HT-29 (cell line): ENCODE results near the gene TMPRSS11A. TPM values are rescaled to one million over a fixed set of nuclear protein-coding genes. Genes with fewer than 3 reads are reported as not detected.

ENCODE experiments used
- DNase-seq: peaks from one replicate; pipeline ENCODE4 v3.0.0-alpha.2; 2015; ENCODE audit warnings: low spot score
- total RNA-seq: library from RNA; depleted of rRNA; stranded (reverse); fragments of >200 nt; shearing (Covaris generic); gene quantifications from 2 replicates; pipeline ENCODE4 v1.2.3, GENCODE V29; 2014; rRNA removed

TMPRSS11A gene, protein sequence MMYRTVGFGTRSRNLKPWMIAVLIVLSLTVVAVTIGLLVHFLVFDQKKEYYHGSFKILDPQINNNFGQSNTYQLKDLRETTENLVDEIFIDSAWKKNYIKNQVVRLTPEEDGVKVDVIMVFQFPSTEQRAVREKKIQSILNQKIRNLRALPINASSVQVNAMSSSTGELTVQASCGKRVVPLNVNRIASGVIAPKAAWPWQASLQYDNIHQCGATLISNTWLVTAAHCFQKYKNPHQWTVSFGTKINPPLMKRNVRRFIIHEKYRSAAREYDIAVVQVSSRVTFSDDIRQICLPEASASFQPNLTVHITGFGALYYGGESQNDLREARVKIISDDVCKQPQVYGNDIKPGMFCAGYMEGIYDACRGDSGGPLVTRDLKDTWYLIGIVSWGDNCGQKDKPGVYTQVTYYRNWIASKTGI
- total RNA-seq, result not detected in 2 replicates

GRCh38 chr4:67963356-67963755 lies at the start of gene TMPRSS11A:
TMPRSS11A (minus strand) TSS chr4:67963493; CDS start chr4:67963393, 100 bp downstream.
- no peak for DNase-seq

- no peak for DNase-seq
These were observed 48.4 kb upstream of the TMPRSS11A start for GRCh38 chr4:68011684-68012083.

DNA sequence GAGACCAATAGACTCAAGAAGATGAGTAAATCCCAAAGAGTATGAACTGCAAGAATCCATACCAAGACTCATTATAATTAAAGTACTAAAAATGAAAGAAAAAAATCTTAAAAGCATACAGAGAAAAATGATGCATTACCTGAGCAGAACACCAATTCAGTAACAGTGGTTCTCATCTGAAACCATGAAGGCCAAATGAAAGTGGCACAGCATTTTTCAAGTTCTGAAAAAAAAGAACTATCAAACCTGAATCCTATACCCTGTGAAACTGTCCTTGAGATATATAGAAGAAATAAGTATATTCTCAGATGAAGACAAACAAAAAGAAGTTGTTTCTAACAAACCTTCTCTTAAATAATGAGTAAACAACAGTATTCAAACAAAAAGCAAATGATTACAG lies 39.6 kb upstream of the TMPRSS11A start:
- no peak for DNase-seq

DNA sequence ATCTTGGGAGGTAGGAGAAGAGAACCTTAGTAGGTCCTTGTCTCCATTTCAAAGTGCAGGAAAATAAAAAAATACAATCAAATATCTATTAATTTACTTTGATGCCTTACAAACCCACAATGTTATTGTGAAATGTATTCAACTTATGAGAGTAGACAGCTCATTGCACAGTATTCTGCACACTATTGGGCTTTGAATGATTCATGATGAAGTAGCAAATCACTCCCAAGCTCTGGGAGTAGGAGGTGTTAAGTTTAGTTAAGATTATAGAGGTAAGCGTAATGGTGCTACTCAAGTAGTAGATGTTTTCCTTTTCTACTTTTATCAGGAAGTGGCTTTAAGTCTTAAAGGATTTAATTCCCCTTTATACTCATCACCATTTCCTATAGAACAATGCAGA lies 32.8 kb upstream of the TMPRSS11A start:
- no peak for DNase-seq

DNA sequence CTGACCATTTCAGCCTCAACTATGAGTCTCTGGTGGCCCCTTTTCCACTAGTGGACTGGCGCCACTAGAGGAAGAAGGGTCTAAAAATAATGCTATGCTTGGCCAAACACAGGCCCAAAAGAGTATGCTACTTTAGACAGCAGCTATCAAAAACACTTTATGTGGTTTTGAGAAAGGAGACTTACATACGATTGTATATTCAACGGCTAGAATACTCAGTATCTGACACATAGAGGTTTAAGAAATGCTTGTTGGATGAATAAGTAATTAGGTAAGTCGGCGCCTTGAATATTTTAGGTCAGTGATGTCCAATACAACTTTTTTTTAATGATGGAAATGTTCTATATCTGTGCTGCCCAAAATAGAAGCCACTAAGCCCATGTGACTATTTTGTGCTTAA lies 25.7 kb upstream of the TMPRSS11A start:
- DNase-seq, result no peak

DNA sequence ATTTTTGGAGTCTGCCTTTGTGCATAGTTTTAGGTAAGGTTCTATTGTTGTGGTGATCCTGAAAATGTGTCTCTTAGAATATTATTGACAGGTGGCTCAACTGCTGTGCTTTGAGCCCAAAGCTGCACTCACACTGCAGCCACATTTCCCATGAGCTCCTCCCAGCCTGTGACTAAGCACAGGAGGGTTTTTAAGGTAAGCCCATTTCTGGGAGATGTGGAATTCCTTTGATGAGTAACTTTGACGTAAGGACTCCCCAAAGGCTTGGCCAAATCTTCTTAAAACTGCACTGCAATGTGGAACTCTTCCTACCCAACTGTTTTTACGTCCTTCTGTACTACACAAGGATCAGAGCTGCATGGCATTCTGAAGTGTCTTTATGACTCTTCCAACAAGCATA lies 20.0 kb upstream of the TMPRSS11A start:
- DNase-seq, result no peak

GRCh38 chr4:67980512-67980911 lies 17.2 kb upstream of the TMPRSS11A start:
- DNase-seq, result no peak

DNA sequence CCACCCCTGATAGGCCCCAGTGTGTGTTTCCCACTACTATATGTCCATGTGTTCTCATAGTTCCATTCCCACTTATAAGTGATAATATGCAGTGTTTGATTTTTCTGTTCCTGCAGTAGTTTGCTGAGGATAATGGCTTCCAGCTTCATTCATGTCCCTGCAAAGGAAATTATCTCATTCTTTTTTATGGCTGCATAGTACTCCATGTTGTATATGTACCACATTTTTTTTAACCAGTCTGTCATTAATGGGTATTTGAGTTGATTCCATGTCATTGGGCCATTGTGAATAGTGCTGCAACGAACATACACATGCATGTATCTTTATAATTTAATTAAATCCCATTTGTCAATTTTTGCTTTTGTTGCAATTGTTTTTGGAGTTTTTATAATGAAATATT lies 10.3 kb upstream of the TMPRSS11A start:
- no peak for DNase-seq

GRCh38 chr4:67954890-67955289 lies 8.4 kb downstream of the TMPRSS11A start:
- DNase-seq, result no peak

DNA sequence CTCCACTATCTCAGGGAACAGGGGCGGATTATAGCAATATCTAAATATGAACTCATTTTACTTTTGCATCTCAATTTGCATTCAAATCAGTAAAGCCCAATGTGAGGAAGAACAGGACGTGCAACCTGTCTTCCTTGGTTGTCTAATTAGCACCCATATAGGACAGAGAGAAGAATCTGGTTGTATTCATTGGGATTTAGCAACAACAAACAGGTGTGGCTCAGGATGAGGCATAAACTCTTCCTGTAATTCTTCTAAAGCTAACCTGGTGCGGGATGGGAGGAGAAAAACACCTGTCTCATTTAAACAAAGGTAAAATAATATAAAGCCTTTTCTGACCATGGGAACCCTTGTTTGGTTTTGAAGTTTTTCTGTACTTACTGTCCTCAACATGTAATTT lies 22.2 kb downstream of the TMPRSS11A start:
- no peak for DNase-seq

- no peak for DNase-seq
These were observed 22.8 kb downstream of the TMPRSS11A start for GRCh38 chr4:67940506-67940905.

GRCh38 chr4:67939195-67939594 lies 24.1 kb downstream of the TMPRSS11A start:
- DNase-seq, result no peak

- DNase-seq, result no peak
These were observed 27.4 kb downstream of the TMPRSS11A start for GRCh38 chr4:67935888-67936287.

DNA sequence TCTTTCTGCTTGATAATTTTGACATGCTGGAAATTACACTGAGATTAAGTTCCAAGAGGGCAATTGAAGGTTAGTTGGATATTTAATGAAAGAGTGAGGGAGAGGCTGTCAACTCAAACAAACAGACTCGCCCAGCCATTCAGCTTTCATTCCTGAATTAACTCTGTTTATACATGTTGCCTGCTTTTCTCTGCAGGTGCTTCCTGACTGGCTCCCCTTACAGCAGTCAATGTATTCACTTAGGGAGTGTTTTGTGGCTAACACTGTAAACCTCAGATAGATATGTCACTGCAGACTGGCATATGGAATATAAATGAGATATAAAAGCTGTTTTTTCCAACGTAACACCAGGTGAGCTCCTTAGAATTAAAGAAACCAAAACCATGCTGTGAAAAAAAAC lies 28.7 kb downstream of the TMPRSS11A start:
- DNase-seq, result no peak

GRCh38 chr4:67933755-67934154 lies 29.5 kb downstream of the TMPRSS11A start:
- no peak for DNase-seq

GRCh38 chr4:67933038-67933437 lies 30.3 kb downstream of the TMPRSS11A start:
- DNase-seq, result no peak

GRCh38 chr4:67931256-67931655 lies 32.0 kb downstream of the TMPRSS11A start:
- no peak for DNase-seq

DNA sequence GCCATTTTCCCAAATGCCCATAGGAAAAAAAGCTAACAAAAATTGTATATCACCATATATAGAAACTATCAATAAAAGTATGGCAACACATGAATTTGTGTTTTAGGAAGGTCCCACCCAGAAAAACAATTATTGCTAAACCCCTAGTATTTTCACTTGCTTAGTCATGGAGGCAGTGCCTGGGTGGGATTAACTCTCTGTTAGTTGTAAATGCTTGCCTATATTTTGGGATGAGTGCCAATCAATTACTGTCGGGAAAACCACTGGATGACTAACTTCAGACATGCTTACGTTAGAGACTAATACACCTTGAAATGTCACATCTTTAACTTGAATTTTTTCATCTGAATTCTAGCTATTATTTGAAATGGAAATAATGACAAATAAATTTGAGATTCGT lies 33.9 kb downstream of the TMPRSS11A start:
- DNase-seq, result no peak

GRCh38 chr4:67928546-67928945 lies 34.7 kb downstream of the TMPRSS11A start:
- no peak for DNase-seq

GRCh38 chr4:67927251-67927650 lies 36.0 kb downstream of the TMPRSS11A start:
- no peak for DNase-seq

DNA sequence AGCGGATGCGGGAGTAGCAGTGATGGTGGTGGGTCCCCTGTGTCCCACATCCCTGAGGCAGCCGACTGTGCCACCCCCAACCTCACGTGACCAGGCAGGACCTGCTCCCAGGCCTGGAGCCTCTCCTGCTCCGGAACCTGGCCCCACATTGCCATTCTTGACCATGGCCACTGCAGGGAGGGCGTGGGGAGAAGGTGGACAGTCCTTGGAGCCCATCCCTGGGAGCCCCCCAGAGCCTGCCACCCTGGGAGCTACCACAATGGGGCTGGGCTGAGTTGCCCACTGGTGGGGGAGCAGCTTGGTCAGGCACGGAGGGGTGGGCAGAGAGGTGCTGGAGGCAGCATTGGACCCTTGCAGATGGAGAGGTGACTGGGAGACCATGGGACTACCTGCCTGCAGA lies 36.8 kb downstream of the TMPRSS11A start:
- DNase-seq, result no peak

GRCh38 chr4:67922697-67923096 lies 40.6 kb downstream of the TMPRSS11A start:
- no peak for DNase-seq

- no peak for DNase-seq
These were observed 44.9 kb downstream of the TMPRSS11A start for GRCh38 chr4:67918428-67918827.
